Stimulated activated CD8-positive, alpha-beta memory T cell treated with anti-CD3 and anti-CD28 coated beads, Interleukin-4, amount 100 ng/mL, for 24 hours (primary cell): Measurements from ENCODE around the gene MKS1.

Experiments
- DNase-seq: peaks from one replicate; pipeline ENCODE4 v3.0.0-alpha.2; 2020; ENCODE audit warnings: low read depth

MKS1 gene

GRCh38 chr17:58200024-58200633, 18.9 kb downstream of the MKS1 start:
- DNase-seq: peak; percentile 37

GRCh38 chr17:58196610-58197009, 22.4 kb downstream of the MKS1 start:
- no peak for DNase-seq

- DNase-seq: no peak
Measured at GRCh38 chr17:58195518-58196123, 23.4 kb downstream of the MKS1 start.

GRCh38 chr17:58193641-58194255, 25.3 kb downstream of the MKS1 start:
- no peak for DNase-seq

- no peak for DNase-seq
Measured at GRCh38 chr17:58192612-58193011, 26.4 kb downstream of the MKS1 start, which contains the start of gene EPX. Gene EPX, plus strand, starts transcription at chr17:58192726. Its CDS starts 121 bp downstream, at chr17:58192847.

GRCh38 chr17:58191241-58191896, 27.7 kb downstream of the MKS1 start:
- no peak for DNase-seq

GRCh38 chr17:58189436-58190146, 29.5 kb downstream of the MKS1 start:
- no peak for DNase-seq

GRCh38 chr17:58187675-58188074, 31.4 kb downstream of the MKS1 start:
- no peak for DNase-seq

GRCh38 chr17:58187063-58187462, 32.0 kb downstream of the MKS1 start:
- no peak for DNase-seq

- no peak for DNase-seq
Measured at GRCh38 chr17:58186591-58186990, 32.5 kb downstream of the MKS1 start.

- no peak for DNase-seq
Measured at GRCh38 chr17:58184986-58185761, 33.9 kb downstream of the MKS1 start.

GRCh38 chr17:58184308-58184985, 34.6 kb downstream of the MKS1 start:
- DNase-seq: no peak

GRCh38 chr17:58183514-58183913, 35.5 kb downstream of the MKS1 start:
- DNase-seq: no peak

GRCh38 chr17:58181796-58182195, 37.3 kb downstream of the MKS1 start:
- DNase-seq: no peak

GRCh38 chr17:58176200-58176599, 42.9 kb downstream of the MKS1 start:
- DNase-seq: no peak

- no peak for DNase-seq
Measured at GRCh38 chr17:58174871-58175270, 44.2 kb downstream of the MKS1 start.

GRCh38 chr17:58172369-58173071, 46.5 kb downstream of the MKS1 start:
- no peak for DNase-seq

- no peak for DNase-seq
Measured at GRCh38 chr17:58170622-58171021, 48.4 kb downstream of the MKS1 start.

- DNase-seq: no peak
Measured at GRCh38 chr17:58166682-58167081, 52.4 kb downstream of the MKS1 start, which contains the start of gene OR4D2. Gene OR4D2, plus strand, starts transcription at chr17:58166982. Its CDS starts 2,674 bp downstream, at chr17:58169656.

GRCh38 chr17:58165981-58166380, 53.1 kb downstream of the MKS1 start:
- no peak for DNase-seq
